ENCODE results near the gene SPON1.

DNA sequence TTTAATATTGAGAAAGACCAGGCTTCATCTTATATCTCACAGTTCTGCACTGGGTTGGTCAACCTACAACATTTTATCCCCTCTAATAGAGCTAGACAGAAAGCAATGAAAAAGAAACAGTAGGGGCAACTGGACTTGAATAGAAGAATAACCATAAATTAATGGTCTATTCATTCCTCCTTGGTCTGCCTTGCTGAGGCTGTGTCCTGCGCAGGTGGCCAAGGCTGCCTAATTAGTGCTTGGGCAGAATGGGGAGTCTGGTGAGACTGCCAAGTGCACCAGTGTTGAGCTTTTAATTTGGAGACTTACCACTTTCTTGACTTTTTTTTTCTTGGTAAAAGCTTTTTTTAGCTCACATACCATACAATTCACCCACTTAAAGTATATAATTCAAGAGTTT, 35.0 kb upstream of the SPON1 start:
- TF ChIP-seq, protein P1, sequence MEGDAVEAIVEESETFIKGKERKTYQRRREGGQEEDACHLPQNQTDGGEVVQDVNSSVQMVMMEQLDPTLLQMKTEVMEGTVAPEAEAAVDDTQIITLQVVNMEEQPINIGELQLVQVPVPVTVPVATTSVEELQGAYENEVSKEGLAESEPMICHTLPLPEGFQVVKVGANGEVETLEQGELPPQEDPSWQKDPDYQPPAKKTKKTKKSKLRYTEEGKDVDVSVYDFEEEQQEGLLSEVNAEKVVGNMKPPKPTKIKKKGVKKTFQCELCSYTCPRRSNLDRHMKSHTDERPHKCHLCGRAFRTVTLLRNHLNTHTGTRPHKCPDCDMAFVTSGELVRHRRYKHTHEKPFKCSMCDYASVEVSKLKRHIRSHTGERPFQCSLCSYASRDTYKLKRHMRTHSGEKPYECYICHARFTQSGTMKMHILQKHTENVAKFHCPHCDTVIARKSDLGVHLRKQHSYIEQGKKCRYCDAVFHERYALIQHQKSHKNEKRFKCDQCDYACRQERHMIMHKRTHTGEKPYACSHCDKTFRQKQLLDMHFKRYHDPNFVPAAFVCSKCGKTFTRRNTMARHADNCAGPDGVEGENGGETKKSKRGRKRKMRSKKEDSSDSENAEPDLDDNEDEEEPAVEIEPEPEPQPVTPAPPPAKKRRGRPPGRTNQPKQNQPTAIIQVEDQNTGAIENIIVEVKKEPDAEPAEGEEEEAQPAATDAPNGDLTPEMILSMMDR (IDR thresholded peaks at IDR 0.05; ENCODE audit: low read length) = no peak
- TF ChIP-seq EZH2 (optimal IDR thresholded peaks at IDR 0.05; ENCODE audit: low read depth, low read length) = no peak
- TF ChIP-seq EZH2phosphoT487 (IDR thresholded peaks at IDR 0.05; ENCODE audit: low read length) = no peak
